HepG2 (cell line): ENCODE measurements around the gene ABAT. TPM values are rescaled to one million over a fixed set of nuclear protein-coding genes. Genes with fewer than 3 reads are reported as not detected.

ENCODE experiments used
- ATAC-seq: fragments of 200-7000 bp; cut with Tn5 transposase; 3 replicates; pipeline ENCODE4 v1.9.1; 2020; ENCODE audit warnings: mild to moderate bottlenecking, moderate library complexity
- BruUV-seq: library from RNA; stranded (reverse); fragments of 400-500 nt; replicated peaks from 2 replicates; lab custom pipeline; 2021; lab: Mats Ljungman, UMichigan
- CTCF ChIA-PET: fragments of 300-600 bp; formaldehyde crosslinking; extraction: SDS; loops from one replicate; lab custom pipeline; 2021; ENCODE audit warnings: low total read pairs, inconsistent platforms, low intra/inter-chr PET ratio; lab: Yijun Ruan, JAX
- POLR2A ChIA-PET: fragments of 350-600 bp; sonication (Branson Sonifier 250); formaldehyde crosslinking; loops from one replicate; lab custom pipeline; 2020; ENCODE audit warnings: antibody characterized with exemption, inconsistent platforms; lab: Yijun Ruan, JAX
- DNase-seq: peaks from one replicate; pipeline ENCODE4 v3.0.0-alpha.2; 2015; ENCODE audit warnings: low spot score
- FAIRE-seq: peaks from 3 replicates; lab custom pipeline; 2011; peaks lifted over from hg19 to GRCh38; lab: Jason Lieb, UNC
- H2AFZ ChIP-seq: one replicate; pipeline ENCODE4 v1.6.1; 2011; ENCODE audit warnings: low read length, inconsistent platforms
- H3K27ac ChIP-seq: fragments of 300-600 bp; 3 replicates; pipeline ENCODE4 v1.8.0; 2011; ENCODE audit warnings: mixed run types, mild to moderate bottlenecking, mixed read lengths, low read length, inconsistent platforms; ENCODE audit not compliant: insufficient read depth; ENCODE audit errors: extremely low read length
- H3K27me3 ChIP-seq, 2 experiments: fragments of 200-600 bp in 1 of 2; 2 replicates in 1 of 2; 3 replicates in 1 of 2; pipeline versions ENCODE4 v1.6.0 to v1.8.0; 2011; ENCODE audit warnings: low read length in 2 of 2, mild to moderate bottlenecking in 2 of 2, moderate library complexity in 2 of 2, inconsistent platforms in 1 of 2; ENCODE audit not compliant: insufficient read depth in 2 of 2, control insufficient read depth in 1 of 2
- H3K36me3 ChIP-seq, 2 experiments: fragments of 200-600 bp in 1 of 2; replicated peaks in 1 of 2; 2 replicates in 1 of 2; 3 replicates in 1 of 2; pipeline versions ENCODE4 v1.5.1 to v1.8.0; 2011; ENCODE audit warnings: low read length in 2 of 2, inconsistent platforms in 1 of 2; ENCODE audit not compliant: insufficient read depth in 2 of 2, control insufficient read depth in 1 of 2
- H3K4me1 ChIP-seq: 2 replicates; pipeline ENCODE4 v1.5.1; 2012; ENCODE audit warnings: low read length, inconsistent platforms; ENCODE audit not compliant: insufficient read depth
- H3K4me2 ChIP-seq: 2 replicates; pipeline ENCODE4 v1.6.0; 2011; ENCODE audit warnings: low read depth, low read length, inconsistent platforms
- H3K4me3 ChIP-seq, 3 experiments: fragments of 200-600 bp in 1 of 3; sonication (generic), shearing (Covaris generic) in 1 of 3; replicated peaks in 1 of 3; 2 replicates each; pipeline ENCODE4 v1.5.1; 2011 to 2016; ENCODE audit warnings: low read length in 3 of 3, inconsistent platforms in 2 of 3, low read depth in 2 of 3, mild to moderate bottlenecking in 2 of 3, control low read depth in 1 of 3, mixed read lengths in 1 of 3; ENCODE audit not compliant: insufficient read depth in 1 of 3
- H3K79me2 ChIP-seq: one replicate; pipeline ENCODE4 v1.6.1; 2011; ENCODE audit warnings: low read length, inconsistent platforms; ENCODE audit not compliant: insufficient read depth
- H3K9ac ChIP-seq: 2 replicates; pipeline ENCODE4 v1.6.0; 2011; ENCODE audit warnings: mild to moderate bottlenecking, low read depth, low read length, inconsistent platforms; ENCODE audit not compliant: insufficient read depth
- H3K9me3 ChIP-seq: 2 replicates; pipeline ENCODE4 v1.5.1; 2012; ENCODE audit warnings: mild to moderate bottlenecking, low read length
- H4K20me1 ChIP-seq: 2 replicates; pipeline ENCODE4 v1.6.0; 2011; ENCODE audit warnings: inconsistent platforms, mild to moderate bottlenecking, low read length, moderate library complexity; ENCODE audit not compliant: insufficient read depth
- CEBPZ ChIP-seq: IDR thresholded peaks from 2 replicates; pipeline ENCODE4 v1.6.1; 2012; ENCODE audit warnings: low read length, improper control_type of control experiment
- NFIC ChIP-seq: IDR thresholded peaks from 2 replicates; pipeline ENCODE4 v1.6.1; 2012; ENCODE audit warnings: mild to moderate bottlenecking, low read length, inconsistent platforms
- PHF21A ChIP-seq: sonication (generic); formaldehyde crosslinking; IDR thresholded peaks from 2 replicates; pipeline ENCODE4 v1.5.0; 2020; ENCODE audit warnings: mild to moderate bottlenecking, missing genetic modification reagents
- SOX5 ChIP-seq: IDR thresholded peaks from 2 replicates; pipeline ENCODE4 v1.6.1; 2016; ENCODE audit warnings: borderline replicate concordance
- SRY ChIP-seq: sonication (generic); formaldehyde crosslinking; IDR thresholded peaks from 2 replicates; pipeline ENCODE4 v1.8.0; 2022; ENCODE audit warnings: mild to moderate bottlenecking, missing genetic modification reagents
- ZBTB40 ChIP-seq, 2 experiments: fragments of 450-650 bp in 1 of 2; sonication (generic) in 1 of 2; formaldehyde crosslinking in 1 of 2; IDR thresholded peaks; 2 replicates each; pipeline versions ENCODE4 v1.6.1 to v1.8.0; 2016 to 2022; ENCODE audit warnings: antibody characterized with exemption in 1 of 2, mild to moderate bottlenecking in 1 of 2, missing genetic modification reagents in 1 of 2
- ZNF274 ChIP-seq: sonication (generic); formaldehyde crosslinking; IDR thresholded peaks from 2 replicates; pipeline ENCODE4 v1.5.1; 2020; ENCODE audit warnings: mild to moderate bottlenecking, missing genetic modification reagents
- ZNF280B ChIP-seq: sonication (generic); formaldehyde crosslinking; IDR thresholded peaks from 2 replicates; pipeline ENCODE4 v1.5.0; 2020; ENCODE audit warnings: missing genetic modification reagents, mild to moderate bottlenecking, borderline replicate concordance
- WGBS: methylation state at CpG from one replicate; pipeline ENCODE4 v1.1.6; 2017; ENCODE audit warnings: low lambda C conversion rate; 5-methylcytosine and 5-hydroxymethylcytosine counted together
- in situ Hi-C: cut with HindIII; loops from 2 replicates; pipeline ENCODE4 v1.10.0; 2017; ENCODE audit warnings: low pct_unique_long_range_greater_than_20kb; ENCODE audit not compliant: extremely low pct_ligation_motif_present
- intact Hi-C: fragments of 100-400 bp; cut with micrococcal nuclease; formaldehyde crosslinking; loops from one replicate; pipeline ENCODE4 v1.10.0; 2022; ENCODE audit not compliant: unreplicated experiment
- polyA plus RNA-seq, 8 experiments: library from polyadenylated mRNA; depleted of rRNA in 3 of 8; stranded (reverse) in 7 of 8; unstranded in 1 of 8; fragments of >200 nt; fragmentation: Illumina TruSeq in 4 of 8; extraction: Trizol in 4 of 8; gene quantifications; 2 replicates each; pipeline versions ENCODE4 v1.2.1 to v1.2.3, GENCODE V29; 2011 to 2016; ENCODE audit warnings: low read depth in 4 of 8, missing spikeins in 1 of 8, mixed read lengths in 1 of 8; ENCODE audit not compliant: insufficient read depth in 1 of 8
- total RNA-seq, 5 experiments: library from RNA; depleted of rRNA; stranded (reverse); fragments of >200 nt; fragmentation: Illumina TruSeq; extraction: Trizol; gene quantifications; 2 replicates each; pipeline ENCODE4 v1.2.3, GENCODE V29; 2016; ENCODE audit warnings: low read depth in 1 of 5

The ABAT gene
- total and polyA plus RNA-seq, 2 of the 13 experiments (the other 11 are each of a cell fraction or from before 2014, with no cell fraction given), result 47.6 to 97.3 TPM

GRCh38 chr16:8697965-8698364 is 23.5 kb downstream of the ABAT start (continued):
- TF ChIP-seq NFIC (0 out of 2 replicates have a peak, but pooled peaks have one; percentile 20), SOX5 (peak; percentile 85)

- Histone ChIP-seq H3K9ac (no peak overlapping the region), H3K79me2 (no peaks in the 10 kb centered on the region), H3K27me3 (no peaks in the 10 kb centered on the region), H3K36me3 (peaks cover 13 to 16% of the 10 kb centered on the region in 2 experiments; a peak in 4 of 5 replicates), H3K9me3 (no peaks in the 10 kb centered on the region), H3K4me3 (no peak overlapping the region), H3K4me1 (peaks cover 18% of the 10 kb centered on the region), H2AFZ (no peak overlapping the region), H3K27ac (no peak overlapping the region), H3K4me2 (no peak overlapping the region), H4K20me1 (no peaks in the 10 kb centered on the region)
- 98% methylated on average over 2 of the region's 2 CpGs for WGBS
- intact Hi-C loops (no loop called here), in situ Hi-C loops (no loop called here)
- no peak for TF ChIP-seq ZNF274 (CRISPR knock-in tag)
- no peak for TF ChIP-seq SRY
- TF ChIP-seq ZBTB40 (IDR thresholded peaks at IDR 0.05), result peak; percentile 52
- peak; percentile 98 for TF ChIP-seq ZBTB40 (CRISPR knock-in tag; IDR thresholded peaks at IDR 0.05)
- TF ChIP-seq ZNF280B, result no peak
- TF ChIP-seq CEBPZ, result no peak
- TF ChIP-seq PHF21A (CRISPR knock-in tag), result peak; percentile 21; the same call in 1 of the 2 replicates
- ChIA-PET CTCF (no interaction called here), POLR2A (no interaction called here)
- FAIRE-seq (no peak), ATAC-seq (no peak), DNase-seq (no peak)
- BruUV-seq, result no TSS peak
These were observed 29.3 kb downstream of the ABAT start for GRCh38 chr16:8703693-8704092.
